NT2/D1 (cell line): Measurements from ENCODE around the gene FLRT2.

Experiments used
- SUZ12 ChIP-seq: IDR thresholded peaks from 2 replicates; pipeline ENCODE4 v1.6.1; 2011; ENCODE audit not compliant: insufficient read length, insufficient read depth; ENCODE audit errors: extremely low read depth
- YY1 ChIP-seq: IDR thresholded peaks from 2 replicates; pipeline ENCODE4 v1.6.1; 2011; ENCODE audit not compliant: insufficient read length, insufficient read depth

- TF ChIP-seq SUZ12 (no peak), YY1 (no peak)
Measured at GRCh38 chr14:85583380-85583779, 53.4 kb downstream of the FLRT2 start.
